ENCODE data around the gene PHPT1. TPM values are rescaled to one million over a fixed set of nuclear protein-coding genes. Genes with fewer than 3 reads are reported as not detected.

Gene PHPT1
- total and polyA plus RNA-seq, 2 of the 8 experiments (the other 6 are each of a cell fraction or from before 2014, with no cell fraction given) = 109 to 226 TPM

- peak in 1 of 2 experiments; percentile 45 for DNase-seq (ENCODE audit: low read depth in 1 of 2, low spot score in 2 of 2)
- TF ChIP-seq GABPA (IDR thresholded peaks at IDR 0.05; ENCODE audit: borderline replicate concordance, insufficient read depth, low read length) = no peak
- TF ChIP-seq SP1 (IDR thresholded peaks at IDR 0.05; ENCODE audit: low read depth, low read length) = no peak
- TF ChIP-seq CBX5 (IDR thresholded peaks at IDR 0.05; ENCODE audit: low read depth, low read length) = no peak
- TF ChIP-seq RAD21 (IDR thresholded peaks at IDR 0.05 in 1 of 2, conservative IDR thresholded peaks at IDR 0.05 in 1 of 2; ENCODE audit: low read depth in 2 of 2, low read length in 2 of 2) = no peak
- no peak for TF ChIP-seq RXRA (IDR thresholded peaks at IDR 0.05; ENCODE audit: insufficient read depth, low read depth, low read length)
- TF ChIP-seq TAF1 (IDR thresholded peaks at IDR 0.05; ENCODE audit: low read depth, low read length) = no peak
- TF ChIP-seq MAX (IDR thresholded peaks at IDR 0.05) = no peak
- no peak for TF ChIP-seq ASH2L (IDR thresholded peaks at IDR 0.05; ENCODE audit: low read length)
- no peak for TF ChIP-seq PHF8 (conservative IDR thresholded peaks at IDR 0.05; ENCODE audit: low read depth, low read length)
- TF ChIP-seq YY1 (IDR thresholded peaks at IDR 0.05; ENCODE audit: low read depth, low read length) = no peak
- no peak for TF ChIP-seq BCL11A (IDR thresholded peaks at IDR 0.05; ENCODE audit: low read depth in 2 of 2, low read length in 2 of 2)
- TF ChIP-seq RFX5 (IDR thresholded peaks at IDR 0.05; ENCODE audit: borderline replicate concordance, low read depth, low read length) = no peak
- TF ChIP-seq SIX5 (IDR thresholded peaks at IDR 0.05; ENCODE audit: low read depth, low read length) = no peak
- no peak for TF ChIP-seq SIRT6 (IDR thresholded peaks at IDR 0.05; ENCODE audit: low read length)
Measured at GRCh38 chr9:136853596-136854112, 4.4 kb downstream of the PHPT1 start.

More at GRCh38 chr9:136853596-136854112, 4.4 kb downstream of the PHPT1 start:
- 91% methylated on average over 13 of the region's 18 CpGs; no CpG with 5 or more reads in 1 of the 2 experiments for WGBS, 2 experiments (ENCODE audit: extremely low coverage in 1 of 2, insufficient coverage in 1 of 2, insufficient read length in 1 of 2, insufficient replicate concordance in 2 of 2, low coverage in 1 of 2, low lambda C conversion rate in 2 of 2, missing lambda C conversion rate in 1 of 2)
- no peaks in the 10 kb centered on the region for H3K27me3 ChIP-seq (replicated peaks in 1 of 4; ENCODE audit: control insufficient read depth in 3 of 4, extremely low read depth in 1 of 4, insufficient read depth in 3 of 4, low read length in 3 of 4)
- H3K18ac ChIP-seq (ENCODE audit: extremely low read depth, low read length) = no peak overlapping the region
- no peak overlapping the region for H3K4ac ChIP-seq (replicated peaks; ENCODE audit: insufficient read length, low read depth, low read length)
- peaks cover 0 to 10% (median 3%) of the 10 kb centered on the region in 4 experiments; a peak in 5 of 7 replicates for H3K4me1 ChIP-seq (replicated peaks in 1 of 4; ENCODE audit: control insufficient read depth in 3 of 4, insufficient read depth in 4 of 4, low read length in 3 of 4)
- ChIA-PET POLR2A (ENCODE audit: partially characterized antibody) (interaction anchor here (1.1 to 16.2 kb wide), 2 partner anchors 12 to 15 kb away, joined by 4 to 248 read pairs; partner anchors contain the start of genes AJM1 and EDF1), CTCF (ENCODE audit: partially characterized antibody) (interaction anchor here (1.2 kb wide), 1 partner anchor 11 kb away, joined by 3 read pairs; no protein-coding TSS in a partner anchor)
- no peak overlapping the region for H2BK15ac ChIP-seq (ENCODE audit: low read length)
- H3K36me3 ChIP-seq (ENCODE audit: control insufficient read depth in 2 of 4, insufficient read depth in 4 of 4, low read length in 3 of 4) = peaks cover 0 to 7% (median 3%) of the 10 kb centered on the region in 4 experiments; a peak in 5 of 8 replicates
- no peaks in the 10 kb centered on the region for H3K79me1 ChIP-seq (ENCODE audit: low read depth, low read length)
- no peak overlapping the region for H3K23ac ChIP-seq (ENCODE audit: insufficient read length)
- no peaks in the 10 kb centered on the region for H3K79me2 ChIP-seq (ENCODE audit: control insufficient read depth in 1 of 2, insufficient read depth in 2 of 2, low read length in 2 of 2)
- peaks cover 2% of the 10 kb centered on the region; the same call in 1 of the 2 replicates for H3K23me2 ChIP-seq (ENCODE audit: low read depth, low read length)
- no peak overlapping the region for H3K4me3 ChIP-seq (ENCODE audit: extremely low read depth in 1 of 4, insufficient read depth in 2 of 4, low read depth in 3 of 4, low read length in 4 of 4)
- H4K91ac ChIP-seq (replicated peaks; ENCODE audit: insufficient read length, low read length) = no peak overlapping the region
- no peak overlapping the region for H3K27ac ChIP-seq (ENCODE audit: low read depth, low read length)
- no peak overlapping the region for H2AFZ ChIP-seq (ENCODE audit: low read length)
- H4K8ac ChIP-seq (ENCODE audit: extremely low read depth, insufficient read depth, low read length) = no peak overlapping the region
- peaks cover 7 to 14% of the 10 kb centered on the region in 2 experiments for H4K20me1 ChIP-seq (replicated peaks in 1 of 2; ENCODE audit: control insufficient read depth in 1 of 2, insufficient read depth in 2 of 2, low read length in 2 of 2)
- H2BK12ac ChIP-seq (ENCODE audit: low read depth, low read length) = no peak overlapping the region
- H3K4me2 ChIP-seq (ENCODE audit: insufficient read depth in 1 of 2, low read depth in 2 of 2, low read length in 2 of 2) = no peak overlapping the region
- H3K9me3 ChIP-seq (ENCODE audit: insufficient read depth in 2 of 2, low read depth in 1 of 2, low read length in 1 of 2) = no peaks in the 10 kb centered on the region
- no peak overlapping the region for H2BK120ac ChIP-seq (replicated peaks; ENCODE audit: low read depth, low read length)
- no peak for FAIRE-seq
- no peak overlapping the region for H2BK20ac ChIP-seq (ENCODE audit: low read length)
- no peak overlapping the region for H2BK5ac ChIP-seq (ENCODE audit: low read depth, low read length)
- H4K5ac ChIP-seq (ENCODE audit: insufficient read length, low read depth, low read length) = no peak overlapping the region
- H2AK5ac ChIP-seq (ENCODE audit: low read depth, low read length) = no peak overlapping the region
- H3K56ac ChIP-seq (replicated peaks; ENCODE audit: insufficient read length, low read depth, low read length) = no peak overlapping the region
- no peak overlapping the region for H3K14ac ChIP-seq (ENCODE audit: insufficient read length)
- H3K9ac ChIP-seq (replicated peaks in 1 of 4; ENCODE audit: extremely low read depth in 1 of 4, low read depth in 3 of 4, low read length in 3 of 4) = no peak overlapping the region
